GM12865 (cell line): ENCODE results near the gene ISLR.

ENCODE experiments used
- DNase-seq: peaks from one replicate; pipeline ENCODE4 v3.0.0; 2010; ENCODE audit warnings: low read depth
- H3K4me3 ChIP-seq: 2 replicates; pipeline ENCODE4 v1.5.1; 2011; ENCODE audit warnings: mild to moderate bottlenecking, low read depth, low read length, control low read depth
- TF ChIP-seq, protein P1 (sequence below): IDR thresholded peaks from 2 replicates; pipeline ENCODE4 v1.5.1; 2011; ENCODE audit warnings: low read length, control low read depth, low read depth, inconsistent platforms; ENCODE audit not compliant: insufficient read depth; ENCODE audit errors: missing control alignments

The ISLR gene

DNA sequence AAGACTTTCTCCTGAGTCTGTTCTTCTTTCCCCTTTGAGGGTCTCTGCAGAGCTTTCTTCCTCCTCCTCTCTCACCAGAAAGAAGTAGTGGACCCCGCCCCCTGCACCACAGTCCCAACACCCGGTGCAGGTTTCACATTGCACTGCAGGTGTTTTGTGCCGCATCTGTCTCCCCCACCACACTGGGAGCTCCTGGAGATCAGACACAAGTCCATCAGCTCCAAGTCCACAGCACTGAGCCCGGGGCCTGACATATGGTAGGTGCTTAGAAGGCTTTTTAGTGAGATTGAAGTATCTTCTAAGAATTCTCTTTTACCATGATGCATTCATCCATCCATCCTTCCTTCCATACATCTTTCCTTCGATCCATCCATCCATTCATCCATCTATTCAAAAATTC lies 19.2 kb downstream of the ISLR start:
- TF ChIP-seq, protein P1, sequence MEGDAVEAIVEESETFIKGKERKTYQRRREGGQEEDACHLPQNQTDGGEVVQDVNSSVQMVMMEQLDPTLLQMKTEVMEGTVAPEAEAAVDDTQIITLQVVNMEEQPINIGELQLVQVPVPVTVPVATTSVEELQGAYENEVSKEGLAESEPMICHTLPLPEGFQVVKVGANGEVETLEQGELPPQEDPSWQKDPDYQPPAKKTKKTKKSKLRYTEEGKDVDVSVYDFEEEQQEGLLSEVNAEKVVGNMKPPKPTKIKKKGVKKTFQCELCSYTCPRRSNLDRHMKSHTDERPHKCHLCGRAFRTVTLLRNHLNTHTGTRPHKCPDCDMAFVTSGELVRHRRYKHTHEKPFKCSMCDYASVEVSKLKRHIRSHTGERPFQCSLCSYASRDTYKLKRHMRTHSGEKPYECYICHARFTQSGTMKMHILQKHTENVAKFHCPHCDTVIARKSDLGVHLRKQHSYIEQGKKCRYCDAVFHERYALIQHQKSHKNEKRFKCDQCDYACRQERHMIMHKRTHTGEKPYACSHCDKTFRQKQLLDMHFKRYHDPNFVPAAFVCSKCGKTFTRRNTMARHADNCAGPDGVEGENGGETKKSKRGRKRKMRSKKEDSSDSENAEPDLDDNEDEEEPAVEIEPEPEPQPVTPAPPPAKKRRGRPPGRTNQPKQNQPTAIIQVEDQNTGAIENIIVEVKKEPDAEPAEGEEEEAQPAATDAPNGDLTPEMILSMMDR: no peak
- no peak overlapping the region for H3K4me3 ChIP-seq
- DNase-seq: no peak

DNA sequence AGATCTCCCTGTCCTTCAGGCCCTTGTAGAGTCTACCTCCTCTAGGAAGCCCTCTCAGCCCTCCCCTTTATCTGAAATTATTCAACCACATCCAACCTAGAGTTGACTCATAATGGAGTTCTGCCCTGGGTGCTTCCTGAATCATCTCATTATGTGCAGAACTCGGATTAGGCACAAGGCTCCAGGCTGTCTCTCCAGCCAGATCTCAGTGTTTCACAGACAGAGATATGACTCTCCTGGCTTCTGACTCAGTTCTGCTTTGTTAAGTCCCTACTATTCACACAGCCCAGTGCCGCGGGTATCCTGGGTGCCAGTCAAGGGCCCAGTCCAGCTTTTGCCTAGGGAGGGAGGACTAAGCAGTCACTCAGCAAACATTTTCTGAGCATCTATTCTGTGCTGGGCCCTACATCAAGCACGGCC lies 19.8 kb downstream of the ISLR start:
- no peak overlapping the region for H3K4me3 ChIP-seq
- TF ChIP-seq, protein P1: no peak
- DNase-seq: peak; percentile 61

DNA sequence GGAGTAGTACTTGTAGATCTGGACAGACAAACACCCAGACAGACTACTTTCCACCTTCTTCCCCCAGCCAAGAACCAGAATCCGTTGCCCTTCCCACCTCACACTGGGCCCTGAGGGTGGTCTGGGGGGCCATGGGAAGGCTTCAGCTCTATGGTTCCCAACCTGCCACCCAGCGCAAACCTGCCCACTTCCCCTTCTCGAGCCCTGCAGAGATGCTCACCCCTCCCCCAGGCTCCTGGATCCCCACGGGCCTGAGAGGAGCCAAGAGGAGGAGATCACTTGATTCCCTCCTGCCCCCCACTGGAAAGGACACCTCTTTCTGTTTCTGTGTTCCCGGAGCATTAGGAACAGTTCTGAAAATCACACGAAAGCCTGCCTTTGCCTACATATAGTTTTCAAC lies 20.4 kb downstream of the ISLR start:
- no peak for DNase-seq
- TF ChIP-seq, protein P1: no peak
- H3K4me3 ChIP-seq: no peak overlapping the region

DNA sequence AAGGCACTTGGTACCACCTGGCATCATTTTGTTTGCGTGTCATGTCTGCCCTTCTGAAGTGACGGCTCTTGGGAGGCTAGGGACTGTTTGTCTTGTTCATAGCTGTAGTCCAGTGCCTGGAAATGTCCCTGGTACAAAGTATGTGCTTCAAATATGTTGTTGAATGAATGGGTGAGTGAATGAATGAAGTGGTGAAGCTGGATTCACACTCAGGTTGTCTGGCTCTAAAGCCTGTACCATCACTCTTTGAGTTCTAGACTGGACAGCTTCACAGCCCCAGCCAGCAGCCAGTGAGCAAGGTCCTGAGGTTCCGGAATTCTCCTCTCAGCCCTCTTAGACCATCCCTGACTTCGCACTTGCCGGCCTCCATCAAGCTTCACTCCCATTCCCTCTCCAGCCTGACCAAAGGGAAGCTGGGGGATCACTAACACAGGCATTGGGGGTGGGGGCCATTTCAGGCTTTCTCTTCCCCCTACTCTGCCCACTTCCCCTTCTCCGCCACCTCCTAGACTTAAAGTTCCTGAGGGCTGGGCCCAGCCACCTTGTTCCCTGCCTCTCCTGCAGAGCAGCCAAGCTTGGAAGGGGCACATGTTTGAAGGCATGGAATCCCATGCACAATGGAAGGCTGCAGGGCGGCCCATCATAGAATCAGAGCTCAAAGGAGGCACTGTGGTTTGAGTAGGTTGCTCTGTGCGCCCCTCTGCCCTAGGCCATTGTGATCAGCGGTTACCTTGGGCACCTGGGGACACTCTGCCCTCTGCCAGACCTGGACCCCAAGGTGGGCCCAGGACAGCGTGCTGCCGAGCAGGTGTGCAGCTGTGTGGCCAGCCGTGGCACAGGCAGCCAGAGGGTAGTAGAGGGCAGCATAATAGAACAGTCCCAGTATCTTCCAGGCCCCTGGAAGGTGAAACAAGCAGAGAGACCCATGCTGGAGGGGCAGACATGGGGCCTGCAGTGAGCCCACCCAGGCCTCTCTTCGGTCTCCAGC lies 21.4 kb downstream of the ISLR start:
- DNase-seq: peak; percentile 54
- no peak overlapping the region for H3K4me3 ChIP-seq
- TF ChIP-seq, protein P1: no peak

DNA sequence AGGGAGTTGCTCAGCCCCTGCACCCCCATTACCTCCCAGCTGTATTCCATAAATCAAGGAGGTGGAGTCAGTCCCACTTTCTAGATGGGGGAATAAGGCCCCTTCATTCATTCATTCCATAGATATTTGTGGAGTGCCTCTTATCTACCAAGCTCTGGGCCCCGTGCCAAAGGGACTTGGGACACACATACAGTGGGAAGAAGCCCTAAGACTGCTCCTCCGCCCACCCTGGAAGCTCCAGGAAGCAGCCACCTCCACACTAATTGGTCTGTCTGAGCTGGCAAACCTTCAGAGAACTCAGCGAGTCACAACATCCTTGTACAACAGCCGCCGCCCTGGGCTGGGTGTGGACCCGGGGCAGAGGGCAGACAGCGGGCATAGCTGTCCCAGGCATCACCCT lies 22.7 kb downstream of the ISLR start:
- H3K4me3 ChIP-seq: no peak overlapping the region
- TF ChIP-seq, protein P1: no peak
- no peak for DNase-seq

DNA sequence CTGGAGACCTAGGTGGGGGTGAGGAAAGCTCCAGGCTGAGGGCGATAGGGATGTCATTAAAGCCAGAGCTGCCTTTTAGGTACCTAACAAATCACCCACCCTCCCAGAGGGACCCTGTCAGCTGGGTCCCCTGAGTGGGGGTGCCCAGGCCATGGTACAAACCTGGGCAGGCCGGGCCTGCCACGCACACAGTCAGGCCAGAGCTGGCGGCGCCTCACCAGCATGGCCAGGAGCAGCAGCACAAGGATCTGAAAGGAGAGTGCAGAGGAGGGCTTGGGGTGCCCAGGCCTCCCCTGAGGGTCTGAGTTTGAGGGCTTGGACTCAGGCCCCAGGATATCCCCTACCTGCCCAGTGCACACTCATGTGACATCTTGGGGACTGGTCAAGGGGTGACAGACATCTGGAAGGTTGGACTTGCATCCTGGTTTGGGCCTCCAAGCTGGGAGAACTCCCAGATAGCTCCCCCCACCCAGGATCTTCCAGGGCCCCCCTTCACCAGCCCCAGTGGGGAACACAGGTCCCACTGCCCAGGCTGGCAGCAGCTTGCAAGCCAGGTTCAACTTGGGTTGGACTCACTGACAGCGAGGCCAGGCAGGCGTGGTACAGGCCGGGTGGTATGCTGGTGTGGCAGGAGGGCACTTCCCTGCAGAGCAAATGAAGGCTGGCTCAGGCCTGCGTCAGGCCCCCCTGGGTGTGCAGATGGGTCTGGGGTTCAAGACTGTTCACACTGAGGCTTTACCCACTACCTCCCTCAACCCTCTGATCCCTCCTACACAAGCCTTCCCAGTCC lies 23.9 kb downstream of the ISLR start:
- TF ChIP-seq, protein P1: no peak
- DNase-seq: no peak
- H3K4me3 ChIP-seq: no peak overlapping the region
